GM15510 (cell line): ENCODE results near the gene LDHAL6A.

Experiments used
- POLR2A ChIP-seq: IDR thresholded peaks from 3 replicates; pipeline ENCODE4 v1.6.1; 2011; ENCODE audit warnings: borderline replicate concordance; ENCODE audit not compliant: insufficient read length; ENCODE audit errors: extremely low read depth

LDHAL6A gene

DNA sequence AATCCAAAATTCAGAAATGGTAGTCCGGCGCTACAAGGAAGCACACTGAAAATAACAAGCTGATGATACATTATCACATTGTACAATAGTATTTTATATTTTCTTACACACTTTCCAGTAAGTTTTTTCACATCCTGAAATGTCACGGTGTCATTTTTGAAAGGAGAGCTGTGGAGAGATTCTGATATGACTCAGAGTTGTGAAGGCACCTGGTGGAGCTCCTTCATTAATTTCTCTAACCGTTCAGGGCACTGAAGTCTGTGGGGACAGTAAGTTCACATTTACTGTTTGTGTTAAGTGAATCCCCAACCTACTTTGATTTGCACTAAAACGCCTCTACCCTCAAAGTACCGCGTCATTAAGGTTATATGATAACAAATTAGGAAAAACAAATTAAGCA, 13.3 kb downstream of the LDHAL6A start:
- no peak for TF ChIP-seq POLR2A

DNA sequence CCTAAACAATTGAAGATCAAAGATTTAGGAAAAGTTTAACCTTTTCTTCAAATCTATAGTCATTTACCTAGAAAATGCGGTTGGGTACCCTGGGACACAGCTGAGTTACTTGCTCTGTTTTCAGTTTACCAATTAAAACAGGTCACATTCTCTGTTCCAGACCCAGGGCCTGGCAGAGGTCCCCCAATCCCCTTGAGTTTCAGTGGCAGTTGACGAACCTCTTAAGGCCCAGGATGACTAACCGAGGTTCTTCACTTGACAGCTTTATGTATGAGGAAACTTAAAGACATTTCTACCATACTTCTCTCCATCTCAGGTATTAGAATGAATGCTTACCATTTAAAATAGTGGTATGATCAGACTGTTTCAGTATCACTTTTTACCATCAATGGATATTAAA, 16.3 kb downstream of the LDHAL6A start:
- TF ChIP-seq POLR2A = no peak

DNA sequence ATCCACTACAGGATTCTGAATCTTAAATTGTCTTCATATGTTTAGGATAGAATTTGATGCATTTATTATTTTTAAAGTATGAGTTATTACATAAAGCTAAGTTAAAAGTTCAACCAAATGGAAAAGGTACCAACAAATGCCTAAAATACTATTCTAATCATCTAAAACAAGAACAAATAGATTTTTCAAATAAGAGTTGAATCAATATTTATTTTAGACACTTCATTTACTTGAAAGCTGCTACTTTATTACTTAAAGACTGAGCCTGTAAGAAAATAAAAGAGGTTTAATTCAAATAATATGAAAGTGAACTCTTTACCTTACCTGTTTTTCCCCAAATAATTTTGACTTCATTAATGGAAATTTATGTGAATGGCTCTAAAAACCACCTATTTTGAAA, 16.9 kb downstream of the LDHAL6A start:
- no peak for TF ChIP-seq POLR2A

DNA sequence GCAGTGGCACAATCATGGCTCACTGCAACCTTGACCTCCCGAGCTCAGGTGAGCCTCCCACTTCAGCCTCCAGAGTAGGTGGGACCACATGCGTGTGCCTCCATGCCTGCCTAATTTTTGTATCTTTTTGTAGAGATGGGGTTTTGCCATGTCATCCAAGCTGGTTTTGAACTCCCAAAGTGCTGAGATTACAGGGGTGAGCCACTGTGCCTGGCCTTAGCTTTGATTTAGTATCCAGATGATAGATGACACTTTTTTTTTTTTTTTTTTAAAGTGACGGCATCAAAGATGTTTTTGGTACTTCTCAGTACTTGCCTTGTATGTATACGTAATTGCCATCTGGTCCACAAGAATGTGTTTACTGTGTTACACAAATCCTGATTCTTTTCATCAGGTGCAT, 23.4 kb downstream of the LDHAL6A start:
- no peak for TF ChIP-seq POLR2A

DNA sequence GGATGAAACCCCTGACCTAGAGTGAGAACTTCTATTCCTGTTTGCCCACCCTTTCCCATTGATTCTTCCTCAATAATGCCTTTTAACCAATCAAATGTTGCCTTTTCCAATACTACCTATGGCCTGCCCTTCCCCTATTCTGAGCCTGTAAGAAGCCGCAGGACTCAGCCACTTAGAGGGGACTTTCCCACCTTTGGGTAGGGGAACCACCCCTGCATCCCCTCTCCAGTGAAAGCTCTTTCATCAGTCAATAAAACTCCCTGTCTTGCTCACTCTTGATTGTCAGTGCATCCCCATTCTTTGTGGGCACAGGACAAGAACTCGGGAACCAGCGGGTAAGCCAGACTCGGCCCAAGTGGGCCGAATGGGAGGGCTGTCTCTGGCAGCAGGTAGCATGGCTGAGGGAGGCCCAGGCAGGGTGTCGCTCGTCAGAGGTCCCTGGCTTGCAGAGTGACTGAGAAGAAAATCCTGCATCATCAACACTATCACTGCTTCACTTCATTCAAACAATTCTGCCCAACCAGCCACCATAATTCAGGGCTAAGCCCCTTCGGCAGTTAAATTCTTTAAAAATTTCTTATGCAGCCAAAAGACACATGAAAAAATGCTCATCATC, 30.4 kb downstream of the LDHAL6A start:
- TF ChIP-seq POLR2A = no peak

DNA sequence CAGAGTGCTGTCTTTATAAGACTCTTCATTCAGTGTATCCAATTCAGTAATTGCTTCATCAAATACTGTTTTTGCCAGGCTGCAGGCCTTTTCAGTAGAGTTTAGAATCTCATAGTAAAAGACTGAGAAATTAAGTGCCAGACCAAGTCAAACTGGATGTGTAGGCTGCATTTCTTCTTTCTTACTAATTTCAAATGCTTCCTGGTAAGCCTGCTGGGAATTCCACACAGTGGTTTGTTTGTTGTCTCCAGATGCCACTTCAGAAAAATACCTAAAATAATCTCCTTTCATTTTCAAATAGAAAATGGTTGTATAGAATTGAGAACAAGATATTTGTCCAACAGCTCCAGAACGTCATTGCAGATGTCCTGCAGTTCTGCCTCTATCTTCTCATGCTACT, 34.7 kb downstream of the LDHAL6A start:
- no peak for TF ChIP-seq POLR2A

DNA sequence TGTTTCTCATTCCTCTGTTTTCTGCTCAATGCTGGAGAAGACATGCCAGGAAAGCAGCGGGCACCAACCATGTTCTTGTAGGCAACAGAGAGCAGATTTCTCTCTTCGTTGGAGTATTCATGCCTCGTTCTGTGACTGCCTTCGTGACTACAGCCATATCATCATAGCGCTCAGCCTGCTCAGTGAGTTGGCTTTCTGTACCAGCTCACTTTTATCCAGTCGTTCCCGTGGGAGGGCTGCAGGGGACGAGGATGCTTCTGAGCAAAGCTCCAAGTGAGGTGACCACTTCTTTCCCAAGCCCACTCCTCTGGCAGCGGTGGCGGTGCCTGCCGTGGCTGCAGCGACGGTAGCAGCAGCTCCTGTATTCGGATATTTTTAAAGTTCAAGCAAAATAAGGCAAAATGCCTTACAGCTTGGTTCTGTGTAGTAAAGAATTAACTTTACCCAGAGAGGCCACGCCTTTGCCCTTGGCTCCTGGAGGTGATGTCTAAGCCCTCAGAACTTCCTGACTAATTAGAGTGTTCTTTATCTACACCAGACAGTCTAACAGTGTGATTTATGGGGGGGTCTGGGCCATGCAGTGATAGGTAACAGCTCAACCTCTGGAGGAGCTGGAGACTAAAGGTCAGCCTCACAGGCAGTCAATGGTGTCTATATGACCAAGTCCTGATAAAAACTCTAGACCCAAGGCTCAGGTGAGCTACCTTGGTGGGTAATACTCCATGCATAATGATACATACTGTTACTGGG, 35.3 kb downstream of the LDHAL6A start:
- TF ChIP-seq POLR2A = no peak

DNA sequence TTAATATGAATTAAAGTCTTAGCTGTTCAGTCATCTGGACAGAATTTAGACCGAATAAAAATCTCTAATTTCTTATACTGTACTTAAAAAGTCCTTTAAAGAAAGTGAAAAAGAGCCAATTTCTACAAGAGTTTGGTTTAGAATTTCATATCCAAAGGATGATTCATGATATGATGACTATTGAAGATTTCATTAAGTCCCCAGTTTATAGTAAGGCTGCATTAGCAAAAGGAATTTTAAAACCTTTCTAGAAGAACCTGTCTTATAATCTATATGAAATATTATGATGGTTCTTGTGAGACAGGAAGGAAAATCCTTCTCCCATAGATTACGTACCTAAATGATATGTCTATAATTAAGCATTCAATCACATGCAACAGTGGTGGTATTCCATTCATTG, 36.3 kb downstream of the LDHAL6A start:
- TF ChIP-seq POLR2A = no peak

DNA sequence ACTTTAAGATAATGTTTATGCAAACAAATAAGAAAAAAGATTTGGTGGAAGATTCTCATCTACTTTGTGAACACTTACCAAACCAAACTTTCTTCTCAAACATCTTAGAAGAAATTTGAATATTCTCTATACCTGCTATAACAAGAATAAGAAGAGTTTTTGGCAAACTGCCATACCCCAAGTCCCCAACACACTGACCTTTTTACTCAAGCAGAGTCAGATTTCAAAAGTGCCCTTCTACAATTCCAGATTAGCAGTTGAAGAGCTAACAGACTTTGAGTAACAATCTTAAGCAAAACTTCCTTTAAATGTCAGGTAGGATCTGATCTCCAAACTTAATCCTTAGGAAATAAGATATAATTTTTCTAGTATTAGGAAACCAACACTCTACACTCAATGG, 37.2 kb downstream of the LDHAL6A start:
- no peak for TF ChIP-seq POLR2A

DNA sequence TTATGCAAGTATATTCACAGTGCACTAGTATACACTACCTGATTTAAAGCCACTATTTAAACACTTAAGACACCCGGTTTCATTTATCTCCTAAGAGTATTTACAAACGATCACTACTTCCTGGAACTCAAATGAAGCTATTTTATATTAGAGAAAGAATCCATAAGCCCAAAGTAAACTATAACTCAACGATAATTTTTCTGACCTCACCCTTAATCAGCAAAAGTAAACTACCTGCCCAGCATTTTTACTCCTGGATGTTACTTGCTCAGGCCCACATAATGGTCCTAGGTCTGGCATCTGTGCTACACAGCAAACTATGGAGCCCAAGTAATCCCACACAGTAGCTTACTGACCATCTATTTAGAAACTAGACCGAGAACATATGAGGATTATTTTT, 37.7 kb downstream of the LDHAL6A start:
- no peak for TF ChIP-seq POLR2A

DNA sequence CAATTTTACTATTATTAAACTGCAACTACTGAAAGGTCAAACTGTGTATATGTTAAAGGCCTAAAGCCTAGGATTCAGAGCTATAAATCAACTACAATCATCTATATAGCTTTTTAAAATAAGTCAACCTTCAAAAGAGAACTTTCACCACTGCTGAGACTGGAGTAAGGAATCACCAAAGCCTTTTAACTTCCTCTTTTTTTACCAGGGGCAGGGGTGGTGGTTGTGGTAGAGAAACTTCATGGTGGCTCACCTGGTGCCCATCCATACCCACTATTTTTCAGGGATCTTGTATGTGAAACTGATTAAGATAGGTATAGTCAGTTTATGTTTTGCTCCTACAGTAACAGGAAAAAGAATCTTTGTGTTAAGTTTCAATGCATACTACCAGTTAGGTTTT, 39.6 kb downstream of the LDHAL6A start:
- TF ChIP-seq POLR2A = no peak

DNA sequence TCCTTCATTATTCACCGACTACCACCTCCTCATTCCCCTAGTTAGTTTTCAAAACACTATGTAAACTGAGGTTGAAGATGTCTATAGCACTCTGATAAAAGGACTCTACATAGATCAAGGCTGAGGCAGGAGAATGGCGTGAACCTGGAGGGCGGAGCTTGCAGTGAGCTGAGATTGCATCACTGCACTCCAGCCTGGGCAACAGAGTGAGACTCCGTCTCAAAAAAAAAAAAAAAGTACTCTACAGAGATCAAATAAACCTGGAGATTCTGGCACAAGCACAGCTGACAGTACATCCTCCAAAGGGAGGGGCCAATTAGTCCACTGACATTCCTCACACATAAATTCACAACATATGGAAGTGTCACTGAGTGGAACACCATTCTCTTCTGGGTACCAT, 40.0 kb downstream of the LDHAL6A start:
- no peak for TF ChIP-seq POLR2A

DNA sequence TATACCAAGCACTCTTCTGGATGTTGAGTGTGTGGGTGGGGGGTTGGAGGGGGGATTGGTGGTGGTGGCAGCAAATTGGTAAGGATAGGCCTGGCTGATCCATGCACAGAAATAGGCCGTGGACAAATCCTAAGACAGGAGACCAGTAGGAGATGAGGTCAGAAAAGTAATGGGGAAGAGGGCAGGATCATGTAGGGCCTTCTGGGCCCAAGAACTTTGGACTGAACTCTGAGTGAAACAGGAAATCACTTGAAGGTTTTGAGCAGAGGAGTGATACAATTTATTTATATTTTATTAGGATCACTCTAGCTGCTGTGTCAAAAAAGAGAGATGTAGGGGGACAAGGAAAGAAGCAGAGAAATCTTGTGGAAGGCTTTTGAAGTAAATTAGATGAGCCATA, 42.4 kb downstream of the LDHAL6A start:
- TF ChIP-seq POLR2A = no peak

DNA sequence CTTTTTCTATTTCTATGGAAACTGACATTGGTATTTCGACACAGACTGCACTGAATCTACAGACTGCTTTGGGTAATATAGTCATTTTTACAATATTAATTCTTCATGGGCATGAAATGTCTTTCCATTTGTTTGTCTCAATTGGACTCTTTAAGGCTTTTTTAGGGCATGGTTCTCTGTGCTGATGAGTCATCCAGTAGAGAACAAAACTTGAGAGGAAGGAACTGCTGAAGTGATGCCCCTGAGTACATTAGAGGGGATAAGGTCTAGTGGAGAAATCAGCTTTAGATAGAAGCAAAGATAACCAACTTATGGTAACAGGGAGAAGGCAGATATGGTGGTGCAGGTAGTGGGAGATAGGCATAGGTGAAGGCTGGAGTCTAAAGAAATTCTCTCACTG, 46.0 kb downstream of the LDHAL6A start:
- TF ChIP-seq POLR2A = no peak

DNA sequence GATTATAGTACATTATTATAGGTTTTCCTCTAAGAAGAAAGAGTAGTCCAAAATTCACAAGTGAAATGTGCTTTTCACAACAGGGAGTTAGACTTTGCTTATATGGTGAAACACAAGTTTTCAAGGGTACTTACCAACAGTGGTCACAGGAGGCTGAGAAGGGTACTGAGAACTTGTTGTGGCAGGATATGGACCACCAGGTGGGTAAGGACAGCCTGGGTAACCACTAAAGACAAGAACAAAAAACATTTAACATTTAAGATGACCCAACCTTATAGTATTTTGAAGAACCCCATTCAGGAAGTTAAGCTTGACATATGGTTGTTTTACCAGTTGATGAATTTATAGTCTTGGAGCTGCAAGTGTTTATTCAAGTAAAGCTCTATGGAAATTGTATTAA, 46.7 kb downstream of the LDHAL6A start:
- no peak for TF ChIP-seq POLR2A

DNA sequence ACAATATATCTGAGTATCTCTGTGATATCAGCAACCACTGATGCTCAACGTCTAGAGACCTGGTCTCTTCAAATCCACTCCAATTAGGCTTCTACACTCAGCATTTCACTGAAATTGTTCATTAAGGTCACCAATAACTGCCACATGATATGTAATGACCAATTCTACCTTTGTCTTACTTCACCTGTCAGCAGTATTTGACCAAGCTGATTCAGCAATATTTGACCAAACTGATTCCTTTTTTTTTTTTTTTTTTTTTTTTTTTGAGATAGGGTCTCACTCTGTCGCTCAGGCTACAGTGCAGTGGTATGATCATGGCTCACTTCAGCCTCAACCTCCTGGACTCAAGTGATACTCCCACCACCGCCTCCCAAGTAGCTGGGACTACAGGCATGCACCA, 65.5 kb downstream of the LDHAL6A start:
- TF ChIP-seq POLR2A = no peak
